Heart left ventricle (tissue), 16 donors: ENCODE measurements around the gene HARS1. TPM values are rescaled to one million over a fixed set of nuclear protein-coding genes. Genes with fewer than 3 reads are reported as not detected.

Experiments used
- ATAC-seq, 4 donors: fragments of 200-7000 bp; cut with Tn5 transposase; one replicate each; pipeline ENCODE4 v1.9.1; 2020 to 2022; ENCODE audit warnings: moderate library complexity in 4 of 4, mild to moderate bottlenecking in 3 of 4, moderate number of reproducible peaks in 1 of 4
- DNase-seq, 5 donors: peaks; one replicate each; pipeline ENCODE4 v3.0.0-alpha.2; 2020
- H3K27ac ChIP-seq, 12 donors: fragments of 200-600 bp; sonication (generic) in 4 of 12; one replicate each; pipeline versions ENCODE4 v1.5.0 to v1.8.0; 2016 to 2022; ENCODE audit warnings: mild to moderate bottlenecking in 2 of 12
- H3K27me3 ChIP-seq, 9 donors: fragments of 200-600 bp; sonication (generic) in 2 of 9; one replicate each; pipeline versions ENCODE4 v1.5.1 to v1.8.0; 2016 to 2022; ENCODE audit warnings: mild to moderate bottlenecking in 3 of 9
- H3K36me3 ChIP-seq, 9 donors: fragments of 200-600 bp; sonication (generic) in 2 of 9; one replicate each; pipeline versions ENCODE4 v1.5.0 to v1.8.0; 2018 to 2022; ENCODE audit warnings: mild to moderate bottlenecking in 2 of 9
- H3K4me1 ChIP-seq, 12 donors: fragments of 200-600 bp; sonication (generic) in 4 of 12; one replicate each; pipeline versions ENCODE4 v1.5.0 to v1.8.0; 2016 to 2022; ENCODE audit warnings: mild to moderate bottlenecking in 3 of 12
- H3K4me3 ChIP-seq, 12 donors: fragments of 200-600 bp; sonication (generic) in 4 of 12; one replicate each; pipeline versions ENCODE4 v1.5.0 to v1.8.0; 2017 to 2022; ENCODE audit warnings: mild to moderate bottlenecking in 9 of 12, moderate library complexity in 4 of 12
- H3K9me3 ChIP-seq, 12 donors: fragments of 200-600 bp; sonication (generic) in 4 of 12; one replicate each; pipeline versions ENCODE4 v1.5.0 to v1.8.0; 2016 to 2022; ENCODE audit warnings: mild to moderate bottlenecking in 1 of 12
- CTCF ChIP-seq, 12 donors: fragments of 200-600 bp; sonication (generic) in 4 of 12; IDR thresholded peaks; one replicate each; pipeline versions ENCODE4 v1.5.0 to v1.8.0; 2018 to 2022; ENCODE audit warnings: antibody characterized with exemption in 12 of 12, mild to moderate bottlenecking in 5 of 12
- POLR2A ChIP-seq, 2 donors: fragments of 450-650 bp; IDR thresholded peaks; one replicate each; pipeline ENCODE4 v1.6.1; 2017; ENCODE audit warnings: antibody characterized with exemption in 2 of 2, mild to moderate bottlenecking in 2 of 2, moderate library complexity in 2 of 2
- WGBS, 4 donors: extraction: QIAGEN DNeasy Blood & Tissue Kit in 2 of 4; methylation state at CpG; one replicate each; pipeline versions ENCODE4 v1.1.5 to v1.1.7; 2013 to 2018; 5-methylcytosine and 5-hydroxymethylcytosine counted together
- intact Hi-C, 10 donors: fragments of 100-400 bp; cut with DNase I; formaldehyde crosslinking; loops; one replicate each; pipeline versions ENCODE4 v1.11.1 to v1.14.2; 2022
- polyA plus RNA-seq, 2 donors: library from polyadenylated mRNA; stranded (reverse); fragments of 200-250 nt; gene quantifications; one replicate each; pipeline ENCODE4 v1.2.3, GENCODE V29; 2013
- total RNA-seq, 9 donors: library from RNA; depleted of rRNA in 2 of 9; stranded (reverse); fragments of >200 nt in 2 of 9; fragmentation: NEBNext Ultra II Directional in 3 of 9; extraction: Animal tissue kit (Norgen Biotek cat#: 25700) in 3 of 9; gene quantifications; one replicate each; pipeline versions ENCODE4 v1.1.0 to v1.2.4, GENCODE V29; 2016 to 2023
- donor health status: ischemic (EF 13 %, LVEDD 7.1; RV severe dilation, severe dysfunction).
- donor health status: healthy with polysubstance abuse.
- donor health status: DM: no; HTN: yes; CAD: no.
- donor health status: DM: no; HTN: no; CAD: no.
- donor health status: ischemic (EF 25% LVEDD 6.9; RV normal size, moderate dysfunction).
- donor health status: ischemic (EF 25% LVEDD 5.7; RV mildly dilated, moderate dysfunction).
- donor health status: healthy.
- donor health status: DM: yes; HTN: yes; CAD: no.
- donor health status: ischemic (EF 35%, LVEDD 5.7; RV mildly dilated, moderate dysfunction).
- donor health status: nonischemic (EF 11% LVEDD 7.7; RV severe dilation, severe dysfunction).
- donor health status: DM: yes; HTN: yes; CAD: no.
- donor health status: PGD.
- donor health status: ischemic (EF 29% LVEDD 5.4; RV normal size, mild dysfunction).
- donor health status: nonischemic (EF 23%, LVEDD 6.1; RV moderate dilation, normal function).

Gene HARS1
- total and polyA plus RNA-seq, 11 donors = 31.3 to 58.6 (median 37.2) TPM

DNA sequence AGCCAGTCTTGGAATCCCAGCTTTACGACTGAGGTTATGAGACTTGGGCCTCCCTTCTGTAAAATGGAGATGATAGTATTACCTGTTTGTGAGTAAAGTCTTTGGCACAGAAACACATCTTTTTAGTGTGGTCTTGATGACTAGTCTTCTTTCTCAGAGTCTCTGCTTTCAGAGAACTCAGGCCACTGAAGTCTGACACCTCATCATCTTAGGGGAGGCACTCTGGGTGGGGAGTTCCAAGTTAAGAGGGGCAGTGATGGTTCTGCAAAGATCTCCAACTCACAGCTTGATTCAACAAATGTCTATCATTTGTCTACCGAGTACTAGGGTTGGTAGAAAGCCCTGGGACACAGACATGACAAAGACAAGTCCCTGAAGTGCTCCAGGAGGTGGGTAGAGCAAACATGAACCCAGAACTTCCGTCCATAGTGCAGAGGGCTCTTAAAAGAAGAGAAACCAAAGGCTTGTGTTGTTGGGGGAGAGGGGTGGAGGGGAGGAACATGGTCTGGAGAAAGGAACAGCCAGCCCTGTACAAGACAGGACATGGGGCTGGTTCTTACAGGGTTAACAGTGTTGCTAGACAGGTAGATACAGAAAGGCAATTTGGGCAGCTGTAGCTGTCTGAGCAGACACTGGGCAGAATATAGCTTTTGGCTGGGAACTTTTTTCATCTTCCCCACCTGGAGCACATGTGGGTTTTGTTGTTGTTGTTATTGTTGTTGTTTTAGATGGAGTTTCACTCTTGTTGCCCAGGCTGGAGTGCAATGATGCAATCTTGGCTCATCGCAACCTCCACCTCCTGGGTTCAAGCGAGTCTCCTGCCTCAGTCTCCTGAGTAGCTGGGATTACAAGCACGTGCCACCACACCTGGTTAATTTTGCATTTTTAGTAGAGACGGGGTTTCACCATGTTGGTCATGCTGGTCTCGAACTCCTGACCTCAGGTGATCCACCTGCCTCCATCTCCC lies 55.6 kb downstream of the HARS1 start:
- 89 to 92% (median 90%) methylated on average over 7 to 8 of the region's 8 CpGs for WGBS, 4 donors

DNA sequence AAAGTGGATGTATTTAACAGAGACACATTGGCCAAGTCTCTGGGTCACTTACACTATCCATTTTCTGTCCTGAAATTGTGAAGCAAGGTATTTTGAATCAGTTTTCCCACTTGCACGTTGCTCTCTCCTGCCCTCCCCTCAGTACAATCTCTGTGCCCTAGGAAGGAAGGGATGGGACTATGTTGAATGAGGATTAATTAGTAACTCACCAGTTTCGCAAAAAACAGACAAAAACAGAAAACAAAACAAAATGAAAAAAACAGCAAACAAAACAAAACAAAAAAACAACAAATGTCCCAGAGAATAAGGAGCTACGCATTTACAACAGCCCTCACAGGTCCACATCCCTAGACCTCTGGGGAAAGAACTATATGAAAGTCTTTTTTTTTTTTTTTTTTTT lies 57.1 kb downstream of the HARS1 start:
- Histone ChIP-seq H3K9me3 (no peaks in the 10 kb centered on the region), H3K36me3 (peaks cover 0 to 3% (median 0%) of the 10 kb centered on the region in 9 donors), H3K27ac (peak overlapping the region in 4 of 12 donors; percentile 23 to 95 (median 57)), H3K4me3 (peak overlapping the region in 4 of 12 donors; percentile 7 to 67 (median 62)), H3K4me1 (peaks cover 0 to 48% (median 21%) of the 10 kb centered on the region in 12 donors), H3K27me3 (no peaks in the 10 kb centered on the region)
- TF ChIP-seq CTCF (IDR thresholded peaks at IDR 0.05) (no peak), POLR2A (IDR thresholded peaks at IDR 0.05) (no peak)
- 67 to 81% (median 69%) methylated on average over 3 of the region's 3 CpGs for WGBS, 4 donors
- intact Hi-C loops = loop anchor here in 5 of 10 donors (5.0 to 10.0 kb wide), 3 partner anchors 72 to 259 kb away; partner anchors contain the start of genes ANKHD1 (in 1 of the 5), APBB3 (in 1 of the 5) and SLC35A4 (in 1 of the 5)
- ATAC-seq (no peak), DNase-seq (no peak)

More for the DNA sequence above, 55.6 kb downstream of the HARS1 start:
- peaks cover 0 to 3% (median 0%) of the 10 kb centered on the region in 9 donors for H3K36me3 ChIP-seq
- DNase-seq (no peak), ATAC-seq (no peak)
- H3K27ac ChIP-seq = no peak overlapping the region
- no peak overlapping the region for H3K4me3 ChIP-seq
- intact Hi-C loops = loop anchor here in 9 of 10 donors (5.0 to 10.0 kb wide), 6 partner anchors 68 to 263 kb away; partner anchors contain the start of genes EIF4EBP3 (in 4 of the 9) and ANKHD1 (in 2 of the 9)
- peaks cover 0 to 58% (median 30%) of the 10 kb centered on the region in 12 donors for H3K4me1 ChIP-seq
- no peak for TF ChIP-seq POLR2A (IDR thresholded peaks at IDR 0.05)
- peak in 1 of 12 donors; percentile 4 for TF ChIP-seq CTCF (IDR thresholded peaks at IDR 0.05)
- no peaks in the 10 kb centered on the region for H3K27me3 ChIP-seq
- H3K9me3 ChIP-seq = no peaks in the 10 kb centered on the region

DNA sequence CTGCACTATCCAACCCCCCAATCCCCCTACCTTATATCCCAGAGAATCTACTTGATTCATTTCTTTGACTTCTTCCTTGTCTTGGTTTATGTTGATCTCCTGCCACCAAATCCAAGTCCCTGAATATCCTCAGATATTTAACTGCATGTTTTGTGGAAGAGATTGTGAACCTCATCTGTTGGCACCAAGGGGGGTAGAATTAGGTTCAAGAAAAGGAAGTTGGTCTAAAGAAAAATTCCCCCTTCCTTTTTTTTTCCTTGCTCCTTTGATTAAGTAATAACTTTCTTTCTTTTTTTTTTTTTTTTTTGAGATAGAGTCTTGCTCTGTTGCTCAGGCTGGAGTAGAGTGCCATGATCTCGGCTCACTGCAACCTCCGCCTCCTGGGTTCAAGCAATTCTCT lies 57.7 kb downstream of the HARS1 start:
- Histone ChIP-seq H3K27me3 (no peaks in the 10 kb centered on the region), H3K27ac (peak overlapping the region in 9 of 12 donors; percentile 53 to 95 (median 71)), H3K4me1 (peaks cover 0 to 44% (median 17%) of the 10 kb centered on the region in 12 donors), H3K36me3 (peaks cover 0 to 3% (median 0%) of the 10 kb centered on the region in 9 donors), H3K4me3 (peak overlapping the region in 9 of 12 donors; percentile 54 to 67 (median 61)), H3K9me3 (peaks cover 0 to under 1% (median 0%) of the 10 kb centered on the region in 12 donors)
- TF ChIP-seq CTCF (IDR thresholded peaks at IDR 0.05) = no peak
- no peak for TF ChIP-seq POLR2A (IDR thresholded peaks at IDR 0.05)
- 93 to 97% (median 95%) methylated on average over 2 of the region's 2 CpGs for WGBS, 4 donors
- intact Hi-C loops = loop anchor here in 6 of 10 donors (2.0 to 10.0 kb wide), 5 partner anchors 63 to 259 kb away; partner anchors contain the start of genes APBB3 (in 2 of the 6), SLC35A4 (in 2 of the 6) and ANKHD1 (in 1 of the 6)
- no peak for DNase-seq
- no peak for ATAC-seq
